Left ventricle myocardium inferior (tissue), 1 donor: ENCODE results near the gene EVA1C. TPM values are rescaled to one million over a fixed set of nuclear protein-coding genes. Genes with fewer than 3 reads are reported as not detected.
"Not testable (repeated sequence)": the region's sequence is repeated elsewhere in the genome, so short reads cannot be mapped to it uniquely, and the experiment has no call there.

Experiments used
- DNase-seq: peaks from one replicate; pipeline ENCODE4 v3.0.0-alpha.2; 2020
- H3K27ac ChIP-seq: fragments of 200-600 bp; replicated peaks from 2 replicates; pipeline ENCODE4 v1.8.0; 2021
- H3K27me3 ChIP-seq: fragments of 200-600 bp; 2 replicates; pipeline ENCODE4 v1.8.0; 2021; ENCODE audit warnings: low read depth
- H3K36me3 ChIP-seq: fragments of 200-600 bp; 2 replicates; pipeline ENCODE4 v1.8.0; 2021
- H3K4me1 ChIP-seq: fragments of 200-600 bp; 2 replicates; pipeline ENCODE4 v1.8.0; 2021
- H3K4me3 ChIP-seq: fragments of 200-600 bp; 2 replicates; pipeline ENCODE4 v1.8.0; 2021; ENCODE audit warnings: mild to moderate bottlenecking, moderate library complexity
- H3K9me3 ChIP-seq: fragments of 200-600 bp; replicated peaks from 2 replicates; pipeline ENCODE4 v1.8.0; 2021
- CTCF ChIP-seq: fragments of 200-600 bp; IDR thresholded peaks from 2 replicates; pipeline ENCODE4 v1.8.0; 2021; ENCODE audit warnings: antibody characterized with exemption, mild to moderate bottlenecking, borderline replicate concordance
- intact Hi-C: fragments of 100-400 bp; cut with micrococcal nuclease; formaldehyde crosslinking; loops from one replicate; pipeline ENCODE4 v1.11.0; 2022
- total RNA-seq: library from RNA; stranded (reverse); fragmentation: NEBNext Ultra II Directional; extraction: Animal tissue kit (Norgen Biotek cat#: 25700); gene quantifications from one replicate; pipeline ENCODE4 v1.2.1, GENCODE V29; 2021
- donor health status: DM: no; HTN: yes; CAD: no; lungs with severe emphysema.

The EVA1C gene
- total RNA-seq, 1 donor from 2014 or later = 13.9 TPM

DNA sequence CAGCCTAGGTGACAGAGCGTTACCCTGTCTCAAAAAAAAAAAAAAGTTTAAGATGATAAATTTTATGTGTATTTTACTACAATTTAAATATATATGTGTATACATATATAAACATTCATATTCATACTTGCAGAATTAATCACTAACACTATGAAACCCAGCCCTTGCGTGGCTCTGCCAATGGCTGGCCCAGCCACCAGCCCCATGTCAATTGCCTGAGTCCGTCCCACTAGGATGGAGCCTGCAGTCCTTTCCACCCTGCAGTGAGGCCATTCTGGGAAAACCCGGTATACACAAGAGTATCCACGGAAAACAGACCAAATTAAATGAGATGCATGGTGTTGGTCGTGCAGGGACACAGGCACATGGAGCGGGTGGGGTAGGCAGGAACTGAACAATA lies 123.1 kb downstream of the EVA1C start:
- DNase-seq = no peak
- no peak for TF ChIP-seq CTCF
- H3K4me1 ChIP-seq = peaks cover 5% of the 10 kb centered on the region
- no peaks in the 10 kb centered on the region for H3K36me3 ChIP-seq
- no peak overlapping the region for H3K4me3 ChIP-seq
- no peaks in the 10 kb centered on the region for H3K9me3 ChIP-seq
- intact Hi-C loops = no loop called here
- no peak overlapping the region for H3K27ac ChIP-seq
- no peaks in the 10 kb centered on the region for H3K27me3 ChIP-seq

DNA sequence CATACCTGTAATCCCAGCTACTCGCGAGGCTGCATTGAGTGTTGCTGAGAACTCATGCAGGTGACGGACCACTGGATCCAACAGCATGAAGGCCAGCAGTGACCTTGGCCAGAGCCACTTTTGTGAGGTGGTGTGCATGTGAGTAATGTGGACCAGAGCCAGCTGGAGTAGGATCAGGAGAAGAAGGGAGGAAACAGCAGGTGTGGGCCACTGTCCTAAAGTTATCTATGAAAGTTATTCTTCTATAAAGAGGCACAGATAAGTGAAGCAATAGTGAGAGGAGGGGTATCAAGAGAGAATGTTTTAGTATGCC lies 125.0 kb downstream of the EVA1C start:
- no peak for DNase-seq
- Histone ChIP-seq H3K36me3 (no peaks in the 10 kb centered on the region), H3K4me1 (peaks cover 5% of the 10 kb centered on the region), H3K9me3 (no peaks in the 10 kb centered on the region), H3K4me3 (no peak overlapping the region), H3K27me3 (no peaks in the 10 kb centered on the region), H3K27ac (no peak overlapping the region)
- intact Hi-C loops = no loop called here
- TF ChIP-seq CTCF = no peak

GRCh38 chr21:32538147-32538792 lies 125.8 kb downstream of the EVA1C start:
- no peaks in the 10 kb centered on the region for H3K36me3 ChIP-seq
- intact Hi-C loops = no loop called here

DNA sequence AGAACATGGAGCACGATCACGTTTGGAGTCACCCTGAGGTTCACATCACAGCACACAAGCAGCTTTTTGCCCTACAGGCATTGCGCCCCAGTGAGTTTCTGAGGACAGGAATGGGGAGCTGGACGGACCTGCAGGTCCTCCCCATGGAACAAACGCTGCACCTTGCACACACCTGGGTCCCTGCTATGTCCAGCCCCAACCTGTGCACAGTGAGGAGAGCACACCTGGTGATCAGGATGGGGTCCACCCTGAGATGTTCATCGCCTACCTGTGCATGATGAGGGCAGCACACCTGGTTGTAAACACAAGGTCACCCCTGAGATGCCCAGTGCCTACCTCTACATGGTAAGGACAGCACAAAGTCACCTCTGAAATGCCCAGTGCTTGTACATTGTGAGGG lies 126.9 kb downstream of the EVA1C start:
- no peak for DNase-seq
- Histone ChIP-seq H3K9me3 (no peaks in the 10 kb centered on the region), H3K4me1 (peaks cover 5% of the 10 kb centered on the region), H3K4me3 (no peak overlapping the region), H3K27ac (no peak overlapping the region), H3K27me3 (no peaks in the 10 kb centered on the region), H3K36me3 (no peaks in the 10 kb centered on the region)
- TF ChIP-seq CTCF = no peak
- intact Hi-C loops = no loop called here

More at GRCh38 chr21:32538147-32538792, 125.8 kb downstream of the EVA1C start:
- H3K27me3 ChIP-seq = no peaks in the 10 kb centered on the region
- no peaks in the 10 kb centered on the region for H3K9me3 ChIP-seq
- H3K27ac ChIP-seq = no peak overlapping the region
- TF ChIP-seq CTCF = no peak
- DNase-seq = no peak
- H3K4me3 ChIP-seq = no peak overlapping the region
- peaks cover 5% of the 10 kb centered on the region for H3K4me1 ChIP-seq

DNA sequence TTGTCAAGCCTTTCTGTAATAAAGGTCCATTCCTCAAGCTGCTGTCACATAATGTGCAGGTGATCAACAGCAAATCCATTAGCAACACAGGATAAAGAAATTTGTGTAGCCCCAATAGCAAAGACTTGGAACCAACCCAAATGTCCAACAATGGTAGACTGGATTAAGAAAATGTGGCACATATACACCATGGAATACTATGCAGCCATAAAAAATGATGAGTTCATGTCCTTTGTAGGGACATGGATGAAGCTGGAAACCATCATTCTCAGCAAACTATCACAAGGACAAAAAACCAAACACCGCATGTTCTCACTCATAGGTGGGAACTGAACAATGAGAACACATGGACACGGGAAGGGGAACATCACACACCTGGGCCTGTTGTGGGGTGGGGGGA lies 130.6 kb downstream of the EVA1C start:
- H3K9me3 ChIP-seq, DNase-seq, H3K27me3 ChIP-seq, H3K4me1 ChIP-seq, H3K36me3 ChIP-seq, intact Hi-C loops, H3K4me3 ChIP-seq, H3K27ac ChIP-seq: not testable (repeated sequence)

GRCh38 chr21:32543975-32544374 lies 131.5 kb downstream of the EVA1C start:
- no peak for TF ChIP-seq CTCF
- no peak for DNase-seq
- H3K4me3 ChIP-seq = no peak overlapping the region
- no peaks in the 10 kb centered on the region for H3K36me3 ChIP-seq
- no peaks in the 10 kb centered on the region for H3K9me3 ChIP-seq
- intact Hi-C loops = no loop called here
- no peak overlapping the region for H3K27ac ChIP-seq
- H3K4me1 ChIP-seq = no peaks in the 10 kb centered on the region
- H3K27me3 ChIP-seq = no peaks in the 10 kb centered on the region
